ENCODE measurements around the gene OR4A47. TPM values are rescaled to one million over a fixed set of nuclear protein-coding genes. Genes with fewer than 3 reads are reported as not detected.
"Not testable (repeated sequence)": the region's sequence is repeated elsewhere in the genome, so short reads cannot be mapped to it uniquely, and the experiment has no call there.

The OR4A47 gene, protein sequence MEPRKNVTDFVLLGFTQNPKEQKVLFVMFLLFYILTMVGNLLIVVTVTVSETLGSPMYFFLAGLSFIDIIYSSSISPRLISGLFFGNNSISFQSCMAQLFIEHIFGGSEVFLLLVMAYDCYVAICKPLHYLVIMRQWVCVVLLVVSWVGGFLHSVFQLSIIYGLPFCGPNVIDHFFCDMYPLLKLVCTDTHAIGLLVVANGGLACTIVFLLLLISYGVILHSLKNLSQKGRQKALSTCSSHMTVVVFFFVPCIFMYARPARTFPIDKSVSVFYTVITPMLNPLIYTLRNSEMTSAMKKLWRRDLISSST
- not detected for polyA plus RNA-seq (ENCODE audit: insufficient read depth in 1 of 5, insufficient read length in 5 of 5, low replicate concordance in 1 of 5)
- long read RNA-seq, donor 1 = 0 reads
- long read RNA-seq, donor 2 = 0 reads
- long read RNA-seq, donor 3 = 0 reads
- long read RNA-seq, donor 4 = 0 reads
- long read RNA-seq, donor 5 = 0 reads
- long read RNA-seq, donor 6 = 0 reads
- long read RNA-seq, donor 7 = 0 reads
- long read RNA-seq, donor 8 = 0 reads

- DNase-seq = not testable (repeated sequence)
Measured at GRCh38 chr11:48488493-48488892, at the start of gene OR4A47. TSS of gene OR4A47 (plus strand) at chr11:48488793. CDS start at chr11:48488793, 0 bp downstream.

GRCh38 chr11:48455909-48456308 lies 32.7 kb upstream of the OR4A47 start:
- DNase-seq = not testable (repeated sequence)

GRCh38 chr11:48473966-48474365 lies 14.6 kb upstream of the OR4A47 start:
- not testable (repeated sequence) for DNase-seq

DNA sequence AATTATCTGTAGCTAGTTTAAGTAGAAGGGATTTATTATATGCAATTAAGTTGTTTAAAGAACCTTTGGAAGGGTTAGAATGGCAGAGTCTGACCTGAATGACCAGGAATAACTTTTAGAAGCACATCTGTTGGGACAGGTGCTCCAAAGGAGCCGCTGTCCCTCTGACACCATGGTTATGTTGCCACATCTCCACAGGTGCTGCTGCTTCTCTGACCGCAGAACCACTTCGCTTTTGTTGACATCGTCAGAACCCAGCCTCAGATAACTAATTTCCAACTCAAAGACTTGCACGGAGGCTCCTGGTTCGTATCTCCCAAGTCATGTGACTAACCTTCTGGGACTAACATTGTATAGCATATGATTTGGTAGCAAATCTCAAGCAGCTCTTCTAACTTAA lies 13.9 kb upstream of the OR4A47 start:
- not testable (repeated sequence) for DNase-seq

DNA sequence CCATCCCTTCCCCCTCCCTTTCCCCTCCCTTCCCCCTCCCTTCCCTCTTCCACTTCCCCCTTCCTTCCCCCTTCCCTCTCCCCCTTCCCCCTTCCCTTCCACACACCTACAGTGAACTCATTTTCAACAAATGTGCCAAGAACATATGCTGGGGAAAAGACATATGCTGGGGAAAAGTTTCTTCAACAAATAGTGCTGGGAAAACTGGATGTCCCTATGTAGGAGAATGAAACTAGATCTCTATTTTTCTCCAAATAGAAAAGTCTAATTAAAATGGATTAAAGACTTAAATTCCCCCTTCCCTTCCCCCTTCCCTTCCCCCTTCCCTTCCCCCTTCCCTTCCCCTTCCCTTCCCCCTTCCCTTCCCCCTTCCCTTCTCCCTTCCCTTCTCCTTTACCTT lies 17.6 kb downstream of the OR4A47 start:
- not testable (repeated sequence) for DNase-seq

- no peak for DNase-seq
Measured at GRCh38 chr11:48538991-48539390, 50.4 kb downstream of the OR4A47 start.

Other genes starting within 250 kb of the OR4A47 start
- not detected for gene OR4X2, start 243.7 kb upstream of the OR4A47 start, polyA plus RNA-seq (ENCODE audit: insufficient read depth in 1 of 5, insufficient read length in 5 of 5, low replicate concordance in 1 of 5)
- gene OR4X1, start 224.9 kb upstream of the OR4A47 start, polyA plus RNA-seq (ENCODE audit: insufficient read depth in 1 of 5, insufficient read length in 5 of 5, low replicate concordance in 1 of 5) = not detected
- not detected for gene OR4S1, start 182.6 kb upstream of the OR4A47 start, polyA plus RNA-seq (ENCODE audit: insufficient read depth in 1 of 5, insufficient read length in 5 of 5, low replicate concordance in 1 of 5)
- gene OR4C3, start 163.9 kb upstream of the OR4A47 start, polyA plus RNA-seq (ENCODE audit: insufficient read depth in 1 of 5, insufficient read length in 5 of 5, low replicate concordance in 1 of 5) = not detected
- gene OR4C5, start 122.3 kb upstream of the OR4A47 start, polyA plus RNA-seq (ENCODE audit: insufficient read depth in 1 of 5, insufficient read length in 5 of 5, low replicate concordance in 1 of 5) = not detected